ENCODE results near the gene C1QL1.
A peak's percentile ranks its signal among the peaks of the same experiment; 100 is the strongest.

Gene C1QL1

GRCh38 chr17:44925731-44926697, 42.1 kb downstream of the C1QL1 start:
- Histone ChIP-seq H3K4me3 (ENCODE audit: low read length) (no peak overlapping the region), H3K27me3 (replicated peaks; ENCODE audit: control insufficient read depth, insufficient read depth, low read length) (peaks cover 8% of the 10 kb centered on the region), H3K9ac (ENCODE audit: low read length) (no peak overlapping the region), H3K4me1 (ENCODE audit: control insufficient read depth, insufficient read depth, low read length) (no peaks in the 10 kb centered on the region), H3K36me3 (ENCODE audit: control insufficient read depth, insufficient read depth, low read length, severe bottlenecking) (no peaks in the 10 kb centered on the region), H3K9me3 (ENCODE audit: control insufficient read depth, low read length) (no peaks in the 10 kb centered on the region)
- DNase-seq (ENCODE audit: low read depth), result no peak

- Histone ChIP-seq H3K9ac (ENCODE audit: low read length) (no peak overlapping the region), H3K36me3 (ENCODE audit: control insufficient read depth, insufficient read depth, low read length, severe bottlenecking) (no peaks in the 10 kb centered on the region), H3K27me3 (replicated peaks; ENCODE audit: control insufficient read depth, insufficient read depth, low read length) (peaks cover 8% of the 10 kb centered on the region), H3K4me1 (ENCODE audit: control insufficient read depth, insufficient read depth, low read length) (peaks cover 9% of the 10 kb centered on the region), H3K9me3 (ENCODE audit: control insufficient read depth, low read length) (no peaks in the 10 kb centered on the region), H3K4me3 (ENCODE audit: low read length) (no peak overlapping the region)
- DNase-seq (ENCODE audit: low read depth), result no peak
These were observed 44.0 kb downstream of the C1QL1 start for GRCh38 chr17:44924107-44924544.

- no peak for DNase-seq (ENCODE audit: low read depth)
- peaks cover 9% of the 10 kb centered on the region for H3K4me1 ChIP-seq (ENCODE audit: control insufficient read depth, insufficient read depth, low read length)
- H3K9me3 ChIP-seq (ENCODE audit: control insufficient read depth, low read length), result no peaks in the 10 kb centered on the region
- H3K4me3 ChIP-seq (ENCODE audit: low read length), result no peak overlapping the region
- H3K36me3 ChIP-seq (ENCODE audit: control insufficient read depth, insufficient read depth, low read length, severe bottlenecking), result no peaks in the 10 kb centered on the region
- H3K9ac ChIP-seq (ENCODE audit: low read length), result no peak overlapping the region
- H3K27me3 ChIP-seq (replicated peaks; ENCODE audit: control insufficient read depth, insufficient read depth, low read length), result peaks cover 12% of the 10 kb centered on the region
These were observed 45.2 kb downstream of the C1QL1 start for GRCh38 chr17:44922746-44923470.

DNA sequence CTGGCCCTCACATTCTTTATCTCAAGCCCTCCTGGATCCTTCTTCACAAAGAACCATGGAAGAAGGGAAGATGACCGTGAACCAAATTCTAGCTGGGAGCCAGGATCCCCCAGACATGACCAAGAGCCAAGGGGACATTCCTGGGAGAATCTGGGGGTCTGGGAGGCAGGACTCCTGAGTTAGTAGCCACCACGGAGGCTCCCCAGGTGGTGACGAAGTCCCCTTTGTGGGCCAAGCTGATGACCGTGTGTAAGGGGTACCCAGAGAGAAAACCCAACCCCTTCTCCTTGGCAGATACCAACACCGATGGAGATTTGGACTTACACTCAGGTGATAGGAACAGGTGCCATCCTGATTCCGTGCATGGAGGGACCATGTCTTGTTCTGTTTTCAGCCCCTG, 46.0 kb downstream of the C1QL1 start:
- no peak overlapping the region for H3K9ac ChIP-seq (ENCODE audit: low read length)
- H3K9me3 ChIP-seq (ENCODE audit: control insufficient read depth, low read length), result no peaks in the 10 kb centered on the region
- no peak for DNase-seq (ENCODE audit: low read depth)
- H3K4me3 ChIP-seq (ENCODE audit: low read length), result no peak overlapping the region
- H3K27me3 ChIP-seq (replicated peaks; ENCODE audit: control insufficient read depth, insufficient read depth, low read length), result peaks cover 12% of the 10 kb centered on the region
- peaks cover 15% of the 10 kb centered on the region for H3K4me1 ChIP-seq (ENCODE audit: control insufficient read depth, insufficient read depth, low read length)
- no peaks in the 10 kb centered on the region for H3K36me3 ChIP-seq (ENCODE audit: control insufficient read depth, insufficient read depth, low read length, severe bottlenecking)

DNA sequence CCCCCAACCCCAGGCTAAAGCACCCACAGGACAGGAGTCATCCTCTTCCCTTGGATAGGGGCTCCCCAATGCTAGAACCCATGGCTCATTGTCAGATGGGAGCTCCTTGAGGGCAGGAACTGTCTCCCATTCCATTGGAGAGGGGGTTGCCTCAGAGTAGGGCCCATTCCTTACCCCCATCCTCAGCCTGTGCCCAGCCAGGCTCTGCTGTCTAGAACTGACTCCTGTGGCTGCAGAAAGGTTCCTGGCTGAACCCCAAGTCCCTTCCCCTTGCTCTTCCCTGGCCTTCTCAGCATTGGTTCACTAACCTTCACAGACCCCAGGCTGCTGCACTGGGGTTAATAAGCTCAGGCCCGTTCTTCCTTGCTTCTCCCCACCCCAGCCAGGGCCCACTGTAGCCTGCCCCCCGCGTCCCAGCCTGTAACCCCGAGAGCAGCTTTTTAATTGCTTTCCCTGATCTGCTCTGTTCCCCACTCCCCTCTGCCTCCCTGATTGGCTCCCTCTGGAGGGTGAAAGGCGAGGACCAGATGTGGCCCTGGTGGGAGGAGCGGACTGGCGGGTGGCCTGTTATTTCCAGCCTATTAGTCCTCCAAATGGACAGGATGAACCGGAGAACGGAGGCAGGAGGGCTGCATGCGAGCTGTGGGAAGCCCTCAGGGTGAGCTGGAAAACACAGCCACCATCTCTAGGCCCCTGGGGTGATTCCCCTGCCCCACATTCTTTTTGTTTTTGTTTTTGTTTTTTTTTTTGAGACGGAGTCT, 46.8 kb downstream of the C1QL1 start:
- no peak for DNase-seq (ENCODE audit: low read depth)
- no peaks in the 10 kb centered on the region for H3K9me3 ChIP-seq (ENCODE audit: control insufficient read depth, low read length)

DNA sequence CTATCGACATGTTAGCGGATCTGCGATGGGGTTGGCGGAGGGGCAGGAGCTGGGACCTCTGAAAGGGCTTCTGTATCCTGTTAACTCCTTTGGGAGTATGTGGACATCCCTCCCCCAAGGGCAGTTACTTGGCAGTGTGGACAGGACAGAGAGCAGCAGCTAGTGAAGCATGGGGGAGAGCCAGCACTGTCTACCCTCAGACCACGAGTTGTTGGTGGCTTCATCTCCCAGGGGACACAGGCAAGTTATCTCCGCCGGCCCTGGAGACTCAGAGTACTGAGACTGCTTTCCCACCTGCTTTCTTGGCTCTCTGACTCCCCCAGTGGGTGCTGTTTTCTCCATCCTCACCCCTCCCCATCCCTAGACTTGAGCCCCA, 47.5 kb downstream of the C1QL1 start:
- no peak overlapping the region for H3K4me3 ChIP-seq (ENCODE audit: low read length)
- H3K27me3 ChIP-seq (replicated peaks; ENCODE audit: control insufficient read depth, insufficient read depth, low read length), result peaks cover 12% of the 10 kb centered on the region
- H3K9ac ChIP-seq (ENCODE audit: low read length), result no peak overlapping the region
- H3K36me3 ChIP-seq (ENCODE audit: control insufficient read depth, insufficient read depth, low read length, severe bottlenecking), result no peaks in the 10 kb centered on the region
- peaks cover 30% of the 10 kb centered on the region for H3K4me1 ChIP-seq (ENCODE audit: control insufficient read depth, insufficient read depth, low read length)
- DNase-seq (ENCODE audit: low read depth), result no peak
- H3K9me3 ChIP-seq (ENCODE audit: control insufficient read depth, low read length), result no peaks in the 10 kb centered on the region

More for the DNA sequence above, 46.8 kb downstream of the C1QL1 start:
- peaks cover 23% of the 10 kb centered on the region for H3K4me1 ChIP-seq (ENCODE audit: control insufficient read depth, insufficient read depth, low read length)
- no peaks in the 10 kb centered on the region for H3K36me3 ChIP-seq (ENCODE audit: control insufficient read depth, insufficient read depth, low read length, severe bottlenecking)
- no peak overlapping the region for H3K4me3 ChIP-seq (ENCODE audit: low read length)
- peaks cover 12% of the 10 kb centered on the region for H3K27me3 ChIP-seq (replicated peaks; ENCODE audit: control insufficient read depth, insufficient read depth, low read length)
- H3K9ac ChIP-seq (ENCODE audit: low read length), result no peak overlapping the region

DNA sequence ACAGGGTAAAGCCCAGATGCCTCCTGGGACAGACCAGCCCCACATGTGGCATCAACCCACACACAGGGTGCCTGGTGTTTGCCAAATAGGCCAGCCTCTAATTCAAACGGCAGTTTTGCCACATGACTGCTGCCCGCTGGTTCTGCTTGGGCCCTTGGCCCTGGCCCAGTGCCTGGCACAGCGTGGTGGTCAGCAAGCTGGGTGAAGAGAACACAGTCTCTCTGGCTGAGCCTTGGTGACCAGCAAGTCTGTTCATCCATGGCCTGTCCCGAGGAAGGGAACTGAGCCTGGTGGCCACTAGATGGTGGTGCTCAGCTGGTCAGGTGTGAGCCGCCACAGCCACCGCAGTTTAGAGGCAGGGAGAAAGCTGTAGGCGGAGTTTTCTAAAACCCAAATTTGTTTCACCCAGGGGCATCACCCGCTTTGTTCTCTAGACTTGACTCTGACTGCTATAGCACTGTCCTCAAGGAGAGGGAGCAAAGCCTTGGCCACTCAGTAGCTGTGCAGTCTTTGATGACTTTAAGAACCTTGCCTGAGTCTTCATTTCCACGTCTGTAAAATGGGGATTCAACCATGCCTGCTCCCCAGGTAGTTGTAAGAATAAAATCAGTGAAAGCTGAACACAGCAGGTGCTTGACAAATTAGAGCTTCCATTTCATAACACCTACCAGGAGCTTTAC, 48.1 kb downstream of the C1QL1 start:
- Histone ChIP-seq H3K4me1 (ENCODE audit: control insufficient read depth, insufficient read depth, low read length) (peaks cover 30% of the 10 kb centered on the region), H3K36me3 (ENCODE audit: control insufficient read depth, insufficient read depth, low read length, severe bottlenecking) (no peaks in the 10 kb centered on the region), H3K9me3 (ENCODE audit: control insufficient read depth, low read length) (no peaks in the 10 kb centered on the region), H3K27me3 (replicated peaks; ENCODE audit: control insufficient read depth, insufficient read depth, low read length) (peaks cover 12% of the 10 kb centered on the region), H3K4me3 (ENCODE audit: low read length) (no peak overlapping the region), H3K9ac (ENCODE audit: low read length) (no peak overlapping the region)
- peak; percentile 90 for DNase-seq (ENCODE audit: low read depth)

DNA sequence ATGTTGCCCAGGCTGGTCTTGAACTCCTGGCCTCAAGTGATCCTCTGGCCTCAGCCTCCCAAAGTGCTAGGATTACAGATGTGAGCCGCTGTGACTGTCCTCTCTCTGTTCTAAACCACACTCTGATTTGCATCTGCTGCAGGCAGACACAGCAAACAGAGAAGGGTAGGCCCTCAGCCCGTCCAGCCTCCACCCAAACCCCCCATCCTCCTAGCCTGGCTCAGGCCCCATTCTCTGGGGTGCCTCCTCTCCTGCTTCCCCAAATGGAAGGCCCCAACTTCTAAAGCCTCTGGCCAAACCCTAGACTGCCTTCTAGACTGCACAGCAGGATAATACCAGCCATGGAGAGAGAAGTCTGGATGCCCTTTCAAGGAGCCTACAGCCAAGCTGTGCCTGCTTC, 48.7 kb downstream of the C1QL1 start:
- Histone ChIP-seq H3K9me3 (ENCODE audit: control insufficient read depth, low read length) (no peaks in the 10 kb centered on the region), H3K4me3 (ENCODE audit: low read length) (no peak overlapping the region), H3K4me1 (ENCODE audit: control insufficient read depth, insufficient read depth, low read length) (peaks cover 30% of the 10 kb centered on the region), H3K36me3 (ENCODE audit: control insufficient read depth, insufficient read depth, low read length, severe bottlenecking) (no peaks in the 10 kb centered on the region), H3K27me3 (replicated peaks; ENCODE audit: control insufficient read depth, insufficient read depth, low read length) (peaks cover 12% of the 10 kb centered on the region), H3K9ac (ENCODE audit: low read length) (no peak overlapping the region)
- no peak for DNase-seq (ENCODE audit: low read depth)

DNA sequence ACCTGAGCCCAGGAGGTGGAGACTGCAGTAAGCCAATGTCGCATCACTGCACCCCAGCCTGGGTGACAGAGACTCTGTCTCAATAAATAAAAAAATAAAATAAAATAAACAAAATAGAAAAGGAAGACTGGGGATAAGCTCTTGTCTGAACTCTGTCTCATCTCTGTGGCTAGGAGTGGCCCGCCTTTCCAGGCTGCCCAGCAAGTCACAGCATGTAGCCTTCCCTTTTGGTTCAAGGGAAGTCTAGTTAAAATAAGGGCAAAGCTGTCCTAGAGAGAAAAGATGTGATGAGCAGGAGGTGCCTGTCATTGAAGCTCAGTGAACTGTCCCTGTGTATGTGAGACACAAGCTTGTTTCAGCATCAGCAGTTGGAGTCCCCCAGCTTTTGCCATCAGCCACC, 50.1 kb downstream of the C1QL1 start:
- H3K36me3 ChIP-seq (ENCODE audit: control insufficient read depth, insufficient read depth, low read length, severe bottlenecking), result no peaks in the 10 kb centered on the region
- peaks cover 30% of the 10 kb centered on the region for H3K4me1 ChIP-seq (ENCODE audit: control insufficient read depth, insufficient read depth, low read length)
- H3K9ac ChIP-seq (ENCODE audit: low read length), result no peak overlapping the region
- no peak for DNase-seq (ENCODE audit: low read depth)
- peaks cover 19% of the 10 kb centered on the region for H3K27me3 ChIP-seq (replicated peaks; ENCODE audit: control insufficient read depth, insufficient read depth, low read length)
- no peaks in the 10 kb centered on the region for H3K9me3 ChIP-seq (ENCODE audit: control insufficient read depth, low read length)
- H3K4me3 ChIP-seq (ENCODE audit: low read length), result no peak overlapping the region

DNA sequence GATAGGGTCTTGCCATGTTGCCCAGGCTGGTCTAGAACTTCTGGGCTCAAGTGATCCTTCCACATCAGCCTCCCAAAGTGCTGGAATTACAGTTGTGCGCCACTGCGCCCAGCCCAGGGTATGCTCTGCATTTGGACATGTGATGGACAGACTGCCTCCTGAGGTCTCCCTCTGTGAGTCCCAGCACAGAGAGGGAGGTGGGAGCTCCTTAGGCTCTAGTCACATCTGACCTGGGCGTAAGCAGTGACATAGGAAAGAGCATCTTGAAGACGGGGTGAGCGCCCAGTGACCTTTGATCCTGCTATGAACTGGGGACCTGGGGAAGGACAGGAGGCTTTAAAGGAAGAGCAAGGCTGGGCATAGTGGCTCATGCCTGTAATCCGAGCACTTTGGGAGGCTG, 50.6 kb downstream of the C1QL1 start:
- no peak overlapping the region for H3K4me3 ChIP-seq (ENCODE audit: low read length)
- no peaks in the 10 kb centered on the region for H3K36me3 ChIP-seq (ENCODE audit: control insufficient read depth, insufficient read depth, low read length, severe bottlenecking)
- no peaks in the 10 kb centered on the region for H3K9me3 ChIP-seq (ENCODE audit: control insufficient read depth, low read length)
- DNase-seq (ENCODE audit: low read depth), result no peak
- peaks cover 20% of the 10 kb centered on the region for H3K27me3 ChIP-seq (replicated peaks; ENCODE audit: control insufficient read depth, insufficient read depth, low read length)
- peak overlapping the region; percentile 13 for H3K9ac ChIP-seq (ENCODE audit: low read length)
- H3K4me1 ChIP-seq (ENCODE audit: control insufficient read depth, insufficient read depth, low read length), result peaks cover 30% of the 10 kb centered on the region
